Measurements from ENCODE around the gene NTN3. TPM values are rescaled to one million over a fixed set of nuclear protein-coding genes. Genes with fewer than 3 reads are reported as not detected.

The NTN3 gene
- polyA plus RNA-seq, 1 of the 3 experiments (the other 2 are of a cell fraction) = 0.28 TPM

- Histone ChIP-seq H3F3A (replicated peaks; ENCODE audit: insufficient read depth) (peaks cover 7% of the 10 kb centered on the region), H2AFZ (ENCODE audit: low read depth) (no peak overlapping the region), H3K27me3 (ENCODE audit: insufficient read depth) (no peaks in the 10 kb centered on the region), H3K4me1 (ENCODE audit: control insufficient read depth in 1 of 2, insufficient read depth in 2 of 2, low read depth in 1 of 2, low read length in 1 of 2) (peaks cover 15 to 33% of the 10 kb centered on the region in 2 experiments; a peak in 3 of 4 replicates), H4K20me1 (ENCODE audit: insufficient read depth) (peaks cover 50% of the 10 kb centered on the region), H3K36me3 (replicated peaks in 1 of 2; ENCODE audit: control insufficient read depth in 1 of 2, insufficient read depth in 2 of 2, low read length in 1 of 2) (peaks cover 0 to 4% of the 10 kb centered on the region in 2 experiments), H3K9ac (peak overlapping the region; percentile 97), H3K27ac (ENCODE audit: low read depth in 2 of 2, low read length in 1 of 2) (peak overlapping the region; percentile 73 to 90; a peak in 3 of 4 replicates), H3K9me3 (no peaks in the 10 kb centered on the region), H3K79me2 (ENCODE audit: insufficient read depth) (peaks cover 58% of the 10 kb centered on the region), H3K9me2 (no peaks in the 10 kb centered on the region), H3K4me2 (peak overlapping the region; percentile 95), H3K4me3 (ENCODE audit: low read depth in 2 of 2, low read length in 1 of 2) (peak overlapping the region; percentile 74 to 95)
- 4% methylated on average over 19 of the region's 63 CpGs for WGBS (ENCODE audit: low lambda C conversion rate)
- ChIA-PET POLR2A (interaction anchor here (0.7 to 1.6 kb wide), 3 partner anchors 18 to 37 kb away, joined by 3 to 7 read pairs (median 3); partner anchors contain the start of gene PDPK1), CTCF (interaction anchor here (0.9 to 6.6 kb wide), 6 partner anchors 13 to 413 kb away, joined by 3 to 41 read pairs (median 4); no protein-coding TSS in a partner anchor)
- no peak for DNase-seq
- TF ChIP-seq POLR2AphosphoS5 (IDR thresholded peaks at IDR 0.05; ENCODE audit: low read depth, low read length) (no peak), TCF12 (IDR thresholded peaks at IDR 0.05) (no peak), YY1 (IDR thresholded peaks at IDR 0.05; ENCODE audit: low read depth) (no peak), GABPA (IDR thresholded peaks at IDR 0.05; ENCODE audit: low read depth) (no peak), RAD21 (IDR thresholded peaks at IDR 0.05; ENCODE audit: low read length) (no peak), PBX3 (IDR thresholded peaks at IDR 0.05) (no peak)
Measured at GRCh38 chr16:2514333-2515179, 43.5 kb downstream of the NTN3 start.

GRCh38 chr16:2515180-2515851 lies 44.2 kb downstream of the NTN3 start:
- Histone ChIP-seq H3K4me2 (peak overlapping the region; percentile 95), H3K27me3 (ENCODE audit: insufficient read depth) (no peaks in the 10 kb centered on the region), H3K9me3 (no peaks in the 10 kb centered on the region), H2AFZ (ENCODE audit: low read depth) (no peak overlapping the region), H3K9ac (peak overlapping the region; percentile 97), H4K20me1 (ENCODE audit: insufficient read depth) (peaks cover 50% of the 10 kb centered on the region), H3K9me2 (no peaks in the 10 kb centered on the region), H3K36me3 (replicated peaks in 1 of 2; ENCODE audit: control insufficient read depth in 1 of 2, insufficient read depth in 2 of 2, low read length in 1 of 2) (peaks cover 0 to 5% of the 10 kb centered on the region in 2 experiments), H3F3A (replicated peaks; ENCODE audit: insufficient read depth) (peaks cover 7% of the 10 kb centered on the region), H3K4me3 (ENCODE audit: low read depth in 2 of 2, low read length in 1 of 2) (peak overlapping the region; percentile 74 to 95), H3K79me2 (ENCODE audit: insufficient read depth) (peaks cover 59% of the 10 kb centered on the region), H3K27ac (ENCODE audit: low read depth in 2 of 2, low read length in 1 of 2) (no peak overlapping the region; a peak in 1 of 4 replicates), H3K4me1 (ENCODE audit: control insufficient read depth in 1 of 2, insufficient read depth in 2 of 2, low read depth in 1 of 2, low read length in 1 of 2) (peaks cover 15 to 35% of the 10 kb centered on the region in 2 experiments; a peak in 3 of 4 replicates)
- TF ChIP-seq FOSL2 (IDR thresholded peaks at IDR 0.05; ENCODE audit: borderline replicate concordance, low read depth) = no peak
- TF ChIP-seq USF1 (IDR thresholded peaks at IDR 0.05; ENCODE audit: borderline replicate concordance, low read depth) = no peak
- TF ChIP-seq JUND (IDR thresholded peaks at IDR 0.05) = no peak
- TF ChIP-seq EP300 (IDR thresholded peaks at IDR 0.05; ENCODE audit: borderline replicate concordance in 1 of 2, low read depth in 1 of 2, low read length in 1 of 2) = no peak
- TF ChIP-seq EZH2phosphoT487 (IDR thresholded peaks at IDR 0.05; ENCODE audit: borderline replicate concordance, low read depth) = no peak
- no peak for TF ChIP-seq RCOR1 (IDR thresholded peaks at IDR 0.05; ENCODE audit: low read length)
- TF ChIP-seq REST (IDR thresholded peaks at IDR 0.05; ENCODE audit: low read depth, low read length) = no peak
- TF ChIP-seq NFIC (IDR thresholded peaks at IDR 0.05; ENCODE audit: borderline replicate concordance) = no peak
- no peak for TF ChIP-seq GATA2 (CRISPR knock-in tag; IDR thresholded peaks at IDR 0.05)
- TF ChIP-seq USF2 (IDR thresholded peaks at IDR 0.05; ENCODE audit: borderline replicate concordance, low read depth, low read length) = no peak
- no peak for TF ChIP-seq POLR2AphosphoS5 (IDR thresholded peaks at IDR 0.05; ENCODE audit: low read depth, low read length)
- TF ChIP-seq FOXJ3 (CRISPR knock-in tag; IDR thresholded peaks at IDR 0.05) = no peak
- TF ChIP-seq MAX (IDR thresholded peaks at IDR 0.05; ENCODE audit: low read depth) = no peak
- no peak for DNase-seq
- ChIA-PET POLR2A (no interaction called here), CTCF (interaction anchor here (0.6 to 6.6 kb wide), 5 partner anchors 14 to 412 kb away, joined by 3 to 41 read pairs (median 4); partner anchors contain the start of gene ABCA3)
- whole genome bisulfite sequencing (ENCODE audit: low lambda C conversion rate) = 64% methylated on average over 13 of the region's 14 CpGs
